GM19239 (cell line): ENCODE data around the gene FCHSD1.

Source experiments
- DNase-seq: peaks from one replicate; pipeline ENCODE4 v3.0.0; 2011; ENCODE audit warnings: low spot score; ENCODE audit not compliant: insufficient read length
- FAIRE-seq: peaks from 2 replicates; lab custom pipeline; 2011; peaks lifted over from hg19 to GRCh38; lab: Jason Lieb, UNC

FCHSD1 gene

DNA sequence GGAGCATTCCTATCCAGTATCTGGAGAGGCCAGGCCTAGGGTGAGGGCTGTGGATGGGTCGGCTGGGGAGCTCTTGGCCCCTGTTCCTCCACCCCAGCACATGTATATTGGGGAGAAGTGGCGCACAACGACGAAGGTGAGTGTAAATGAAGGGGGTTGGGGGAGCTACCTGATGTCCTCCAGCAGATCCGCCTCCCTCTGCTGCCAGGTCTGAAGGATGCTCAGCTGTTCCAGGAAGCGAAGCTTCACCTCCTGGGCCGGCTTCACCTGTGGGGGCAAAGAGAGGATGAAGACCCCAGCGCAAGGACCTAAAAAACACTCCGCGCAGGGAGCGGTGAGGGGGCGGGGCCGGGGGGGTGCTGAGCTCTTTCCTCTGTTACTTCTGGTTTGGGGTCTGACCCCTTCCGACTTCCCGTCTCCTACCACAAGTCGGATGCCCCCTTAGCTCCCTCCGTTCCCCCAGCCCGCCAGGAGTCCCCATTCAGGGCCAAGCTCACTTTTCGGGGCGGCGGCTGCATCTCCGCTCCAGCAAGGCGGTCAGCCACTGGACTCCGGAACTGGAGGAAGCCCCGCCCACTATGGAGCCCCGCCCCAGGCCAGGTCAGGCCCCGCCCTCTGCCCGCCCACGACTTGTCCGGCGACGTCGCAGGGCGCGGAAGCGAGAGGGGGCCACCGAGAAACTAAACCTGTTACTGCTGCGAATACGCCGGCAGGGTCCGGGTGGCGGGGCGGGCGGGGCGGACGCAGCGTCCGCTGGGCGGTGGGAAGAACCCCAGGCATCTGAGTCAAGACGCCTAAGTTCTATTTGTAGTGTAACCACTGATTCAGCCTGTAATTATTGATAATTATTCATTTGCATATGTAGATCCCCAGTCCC is at the start of gene FCHSD1:
Gene FCHSD1, minus strand, starts transcription at position 568 of the 877 bp plus-strand sequence. Its CDS starts 50 bp downstream, at position 518.
- peak; percentile 99 for DNase-seq

DNA sequence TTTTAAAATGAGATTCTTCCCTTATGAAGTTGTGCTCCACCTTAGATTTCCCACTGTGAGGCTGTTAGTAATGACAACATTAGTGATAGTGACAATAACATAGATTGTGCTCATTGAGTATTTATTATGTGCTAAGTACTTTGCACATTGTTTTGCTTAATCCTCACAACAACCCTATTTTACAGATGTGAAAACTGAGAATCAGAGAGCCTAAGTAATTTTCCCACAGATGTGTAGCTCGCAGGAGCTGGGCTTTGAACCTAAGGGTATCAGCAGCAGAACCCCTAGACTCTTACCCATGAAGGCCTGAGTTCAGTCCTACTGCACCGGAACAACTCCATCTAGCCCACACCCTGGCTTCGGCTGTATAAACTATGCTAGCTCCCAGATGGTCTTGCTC is 46.4 kb upstream of the FCHSD1 start:
- no peak for FAIRE-seq
- DNase-seq: no peak

More for the DNA sequence above, at the start of gene FCHSD1:
- FAIRE-seq: peak; percentile 87

DNA sequence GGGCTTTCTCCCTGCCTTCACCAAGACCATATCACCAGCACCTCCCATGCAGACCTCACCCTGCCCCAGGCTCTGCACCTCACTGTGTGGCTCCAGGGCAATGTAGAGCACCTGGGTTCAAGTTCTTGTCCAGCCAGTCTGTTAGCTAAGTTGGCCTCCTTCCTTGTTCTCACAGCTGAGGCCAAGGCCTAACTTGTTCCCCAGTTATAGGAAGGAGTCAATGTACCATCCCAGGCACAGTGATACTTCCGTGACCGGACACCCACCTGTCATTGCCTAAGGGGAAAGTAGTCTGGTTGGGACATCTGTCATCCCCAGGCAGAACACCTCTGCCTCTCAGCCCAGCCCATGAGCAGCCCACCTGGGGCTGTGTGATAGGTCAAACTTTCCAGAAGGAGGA is 45.2 kb upstream of the FCHSD1 start:
- no peak for FAIRE-seq
- no peak for DNase-seq

DNA sequence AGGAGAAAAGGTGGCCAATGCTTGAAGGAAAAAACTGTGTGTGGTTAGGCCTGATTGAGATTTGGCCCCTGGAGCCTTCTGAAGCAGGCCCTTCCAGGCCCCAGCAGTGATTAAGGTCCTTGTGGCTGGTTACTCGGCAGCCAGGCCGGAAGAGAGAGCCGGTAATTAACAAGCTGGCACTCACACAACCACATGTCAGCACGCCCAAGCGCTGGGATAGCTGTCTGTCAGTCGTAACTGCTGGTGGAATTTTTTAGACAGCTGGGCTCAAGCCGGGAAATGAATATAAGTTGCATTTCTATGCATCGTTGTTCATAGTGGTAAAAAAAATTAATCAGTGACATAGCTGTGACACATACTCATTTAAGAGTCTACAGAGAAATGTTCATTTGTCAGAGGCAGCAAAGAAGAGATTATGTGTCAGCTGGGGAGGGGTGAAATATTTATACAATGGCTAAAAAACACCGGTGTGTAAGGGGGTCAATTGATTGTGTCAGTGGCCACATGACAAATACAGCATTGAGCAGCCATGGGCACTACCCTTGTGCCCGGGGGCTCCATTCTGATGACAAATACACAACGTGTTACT is 44.5 kb upstream of the FCHSD1 start:
- FAIRE-seq (no peak), DNase-seq (no peak)

DNA sequence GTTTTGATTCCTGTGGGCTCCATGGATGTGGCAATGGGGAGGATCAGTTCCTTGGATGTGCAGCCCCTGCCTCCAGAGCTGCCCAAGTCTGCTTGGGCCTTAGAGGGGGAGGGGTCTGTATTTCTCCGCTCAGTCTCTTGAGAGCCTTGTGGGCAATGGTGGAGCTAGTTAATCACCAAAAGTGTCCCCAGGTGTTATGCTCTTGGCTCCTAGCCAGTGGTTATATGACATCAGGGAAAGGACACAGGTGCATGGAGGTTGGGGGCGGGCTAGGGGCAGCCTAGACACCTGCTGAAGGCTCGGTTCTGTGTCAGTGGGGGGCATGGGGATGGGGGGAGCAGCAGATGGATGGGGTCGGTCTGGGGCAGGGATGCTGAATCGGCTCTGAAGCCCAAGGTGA is 43.3 kb upstream of the FCHSD1 start:
- FAIRE-seq (no peak), DNase-seq (no peak)

DNA sequence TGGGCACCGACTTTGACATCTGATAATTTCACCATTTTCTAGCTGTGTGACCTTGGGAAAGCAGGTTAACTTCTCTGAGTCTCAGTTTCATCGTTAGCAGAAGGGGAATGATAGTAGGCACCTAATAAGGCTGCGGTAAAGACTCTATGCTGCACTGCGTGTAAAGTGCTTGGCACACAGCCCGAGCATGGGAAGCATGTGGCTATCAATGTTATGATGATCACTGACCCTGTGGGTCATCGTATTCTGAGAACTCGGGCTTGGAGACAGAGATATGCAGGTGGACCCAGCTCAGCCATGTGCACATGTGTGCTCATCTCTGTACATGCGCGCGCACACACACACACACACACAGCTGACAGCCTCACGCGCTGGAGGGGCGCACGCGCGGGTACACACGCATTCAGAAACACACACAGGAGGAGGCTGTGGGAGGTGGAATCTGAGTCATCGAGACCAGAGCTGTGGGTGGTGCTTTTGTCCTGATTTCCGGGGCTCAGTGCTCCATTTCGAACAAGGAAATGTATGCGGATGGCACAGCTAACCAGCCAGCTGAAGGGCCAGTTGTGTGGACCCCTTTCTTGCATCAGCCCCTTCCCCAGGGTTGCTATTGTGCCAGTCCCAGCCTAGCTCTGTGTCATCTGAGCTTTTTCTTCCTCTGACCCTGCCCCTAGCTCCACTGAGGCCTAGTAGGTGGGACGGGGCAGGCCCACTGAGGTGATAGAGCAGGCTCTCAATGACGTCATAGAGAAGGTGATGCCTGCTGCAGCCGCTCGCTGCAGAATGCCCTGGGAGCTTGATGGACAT is 41.9 kb upstream of the FCHSD1 start:
- no peak for DNase-seq
- no peak for FAIRE-seq

DNA sequence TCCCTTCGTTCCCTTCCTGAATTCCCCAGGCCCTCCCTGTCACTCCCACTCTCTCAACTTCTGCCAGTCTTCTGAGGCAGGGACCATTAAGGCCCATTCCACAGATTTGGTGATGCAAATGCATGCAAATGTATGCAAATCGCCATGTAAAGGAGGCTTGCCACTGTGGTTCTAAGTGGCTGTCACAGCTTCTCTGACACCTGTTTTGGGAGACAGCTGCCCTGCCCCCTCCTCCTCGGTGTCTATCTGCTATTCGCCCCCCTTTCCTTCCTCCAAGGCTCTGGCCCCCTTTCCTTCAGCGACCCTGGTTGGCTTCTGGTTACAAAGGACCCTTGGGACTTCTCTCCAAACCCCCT is 41.3 kb upstream of the FCHSD1 start:
- DNase-seq (no peak), FAIRE-seq (no peak)

DNA sequence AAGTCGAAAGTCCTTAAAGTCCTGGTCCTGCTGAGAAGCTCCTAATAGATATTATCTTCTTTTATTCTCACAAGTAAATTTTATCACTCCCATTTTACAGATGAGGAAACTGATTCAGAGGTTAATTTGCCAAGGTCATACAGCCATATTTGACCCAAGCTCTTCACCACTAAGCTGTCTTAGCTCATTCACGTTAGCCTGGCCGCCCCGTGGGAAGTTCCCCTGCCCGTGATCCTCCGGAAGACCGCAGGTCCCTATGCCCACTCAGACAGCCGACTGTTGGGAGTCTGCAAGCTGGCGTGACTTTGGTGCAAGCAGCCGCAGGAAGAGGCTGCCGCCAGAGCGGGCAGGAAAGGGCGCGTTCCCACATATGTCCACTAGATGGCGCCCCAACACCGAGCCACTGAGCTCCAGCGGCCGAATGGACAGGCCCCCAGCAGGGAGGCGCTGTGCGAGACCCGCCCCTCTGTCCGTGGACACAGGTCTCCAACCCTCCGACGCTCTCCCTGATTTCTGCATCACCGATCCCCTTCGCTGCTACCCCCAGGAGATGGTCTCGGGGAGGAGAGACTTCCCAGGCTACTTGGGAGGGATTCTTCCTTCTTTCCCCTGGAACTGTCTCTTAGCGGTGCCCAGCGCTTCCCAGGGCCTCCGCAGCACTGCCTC is 40.8 kb upstream of the FCHSD1 start:
- DNase-seq (peak; percentile 82), FAIRE-seq (peak; percentile 57)

DNA sequence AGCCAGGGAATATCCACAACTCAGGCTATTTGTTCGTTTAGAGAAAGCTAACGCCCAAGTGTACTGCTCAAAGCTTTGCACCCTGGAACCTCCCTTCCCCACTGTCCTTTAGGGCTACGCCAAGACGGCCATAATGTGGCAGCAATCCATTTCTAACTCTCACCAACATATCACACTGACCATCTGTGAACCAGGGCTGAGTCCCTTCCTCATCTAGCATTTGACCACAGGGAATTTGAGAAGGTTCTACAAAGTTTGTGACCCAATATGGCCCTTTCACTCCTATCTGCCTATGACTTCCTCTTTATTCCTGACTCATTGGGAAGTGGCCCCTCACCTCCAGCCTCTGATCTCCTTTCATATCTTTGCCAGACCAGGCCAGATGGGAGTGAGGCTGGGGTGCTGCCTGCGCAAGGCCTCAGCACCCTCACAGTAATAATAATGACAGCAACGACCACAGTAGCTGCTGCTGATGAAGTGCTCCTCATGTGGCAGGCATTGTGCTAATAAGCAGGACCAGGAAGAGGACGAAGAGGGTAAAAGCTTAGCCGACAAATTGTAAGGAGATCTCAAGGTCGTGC is 40.2 kb upstream of the FCHSD1 start:
- FAIRE-seq (no peak), DNase-seq (no peak)

DNA sequence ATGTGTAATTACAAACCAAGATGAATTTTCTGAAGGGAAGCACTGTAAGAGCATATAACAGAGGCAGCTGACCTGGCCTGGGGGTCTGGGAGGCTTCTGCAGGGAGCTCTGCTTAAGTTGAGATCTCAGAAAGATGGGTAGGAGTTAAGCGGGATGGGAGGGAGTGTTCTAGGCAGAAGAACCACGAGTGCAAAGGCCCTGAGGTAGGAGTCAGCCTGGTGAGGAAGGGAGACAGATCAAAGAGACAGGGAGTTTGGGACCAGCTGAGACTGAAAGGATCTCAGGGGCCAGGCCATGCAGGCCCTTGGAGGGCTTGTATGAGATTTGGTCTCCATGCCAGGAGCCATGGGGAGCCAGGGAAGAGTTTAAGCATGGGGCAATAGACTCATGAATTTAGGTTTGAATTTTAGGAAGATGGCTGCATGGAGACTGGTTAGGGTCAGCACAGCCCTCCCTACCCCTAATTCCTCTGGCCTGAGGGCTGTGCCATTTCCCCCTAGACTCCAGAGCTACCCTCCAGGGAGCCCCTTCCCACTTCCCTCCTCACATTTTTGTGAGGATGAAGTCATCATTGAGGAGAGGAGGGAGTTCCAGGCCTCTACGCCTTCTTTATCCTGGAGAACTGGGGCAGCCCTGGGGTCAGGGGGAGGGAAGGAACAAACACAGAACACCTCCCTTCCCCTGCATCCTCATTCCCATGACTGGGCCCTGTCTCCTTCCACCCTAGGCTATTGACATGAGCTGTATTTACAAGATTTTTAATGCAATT is 35.6 kb upstream of the FCHSD1 start:
- no peak for FAIRE-seq
- no peak for DNase-seq

DNA sequence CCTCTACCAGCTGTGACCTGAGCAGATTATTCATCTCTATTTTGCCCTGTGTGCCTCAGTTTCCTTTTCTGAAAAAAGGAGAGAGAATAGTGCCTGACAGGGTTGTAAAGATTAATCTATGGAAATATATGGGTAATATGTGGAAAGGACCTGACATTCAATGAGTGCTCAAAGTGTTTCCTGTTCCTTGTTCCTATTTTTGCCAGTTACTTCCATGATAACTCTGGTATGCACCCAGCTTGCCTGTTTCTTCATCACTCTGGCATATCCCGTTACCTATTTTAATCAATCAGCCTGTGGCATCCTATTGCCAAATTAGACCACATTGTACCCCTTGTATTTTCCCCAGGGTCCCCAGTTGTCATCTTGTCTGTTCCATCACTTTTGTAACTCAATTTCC is 34.4 kb upstream of the FCHSD1 start:
- no peak for FAIRE-seq
- no peak for DNase-seq

DNA sequence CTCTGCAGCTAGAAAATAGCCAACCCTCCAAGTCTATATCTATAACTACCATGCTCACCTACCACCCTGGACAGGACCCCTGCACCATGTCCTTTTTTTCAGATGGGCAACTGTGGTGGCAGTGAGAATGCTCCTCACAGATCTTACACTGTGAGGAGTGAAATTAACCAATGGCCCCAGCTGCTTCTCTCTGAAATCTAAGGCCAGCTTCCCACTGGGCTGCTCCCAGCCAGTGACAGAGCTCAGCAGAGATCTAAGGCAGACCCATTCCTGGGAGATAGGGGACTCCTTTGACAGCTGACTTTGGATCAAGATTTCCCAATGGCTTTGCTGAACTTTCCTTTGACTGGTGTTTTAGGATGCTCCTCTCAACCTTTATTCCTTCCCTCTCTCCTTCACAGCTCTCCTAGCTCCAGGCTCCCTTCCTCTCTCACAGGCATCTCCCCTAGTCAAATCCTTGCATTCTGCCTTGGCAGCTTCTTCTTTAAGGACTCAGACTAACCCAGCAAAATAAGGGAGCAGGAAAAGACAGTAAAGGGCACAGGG is 32.5 kb upstream of the FCHSD1 start:
- FAIRE-seq: no peak
- DNase-seq: no peak

DNA sequence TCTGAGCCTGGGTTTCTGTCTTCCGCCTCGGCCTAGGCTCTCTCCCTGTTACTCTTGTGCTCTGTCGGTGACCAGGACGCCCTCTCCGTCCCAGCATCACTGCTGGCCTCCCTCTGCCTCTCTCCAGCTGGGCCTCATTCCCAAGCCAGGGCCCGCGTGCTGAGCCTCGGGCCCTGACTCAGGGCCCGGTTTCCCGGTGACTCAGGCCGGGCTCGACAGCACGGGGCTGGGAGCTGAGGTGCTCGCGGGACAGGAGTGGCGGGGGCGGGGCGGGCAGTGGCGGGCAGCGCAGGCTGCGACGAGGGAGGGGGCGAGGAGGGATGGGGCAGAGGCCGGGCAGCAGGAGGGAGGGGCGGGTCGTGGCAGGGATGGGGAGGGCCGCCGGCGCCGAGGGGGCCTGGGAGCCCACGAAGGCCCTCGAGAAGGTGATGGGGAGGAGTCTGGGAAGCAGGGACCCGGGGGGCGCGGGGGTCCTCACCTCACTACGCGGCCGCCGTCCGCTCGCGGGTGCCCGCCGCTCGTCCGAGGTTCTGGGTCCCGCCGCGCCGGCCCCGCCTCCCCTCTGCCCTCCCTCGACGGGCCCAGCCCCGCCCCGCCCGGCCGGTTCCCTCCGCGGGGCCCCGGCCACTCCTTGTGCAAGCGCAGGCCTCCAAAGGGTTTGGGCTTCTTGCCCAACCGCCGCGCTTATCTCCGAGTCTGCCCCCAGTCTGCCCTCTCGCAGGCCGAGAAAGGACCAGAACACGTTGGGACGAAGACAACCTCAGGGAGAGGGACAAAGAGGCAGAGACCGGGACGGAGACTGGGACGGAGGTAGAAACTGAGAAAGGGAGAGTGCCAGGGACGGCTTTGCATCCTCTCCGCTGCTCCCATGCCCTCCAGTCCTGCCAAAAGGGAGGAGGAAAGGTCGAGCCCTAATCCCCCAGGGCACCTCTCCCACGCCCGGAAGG is 30.8 kb upstream of the FCHSD1 start, which contains the start of gene ARAP3:
Gene ARAP3, minus strand, starts transcription at position 536 of the 947 bp plus-strand sequence. CDS start 1,744 bp downstream, outside the sequence.
- FAIRE-seq (no peak), DNase-seq (no peak)

DNA sequence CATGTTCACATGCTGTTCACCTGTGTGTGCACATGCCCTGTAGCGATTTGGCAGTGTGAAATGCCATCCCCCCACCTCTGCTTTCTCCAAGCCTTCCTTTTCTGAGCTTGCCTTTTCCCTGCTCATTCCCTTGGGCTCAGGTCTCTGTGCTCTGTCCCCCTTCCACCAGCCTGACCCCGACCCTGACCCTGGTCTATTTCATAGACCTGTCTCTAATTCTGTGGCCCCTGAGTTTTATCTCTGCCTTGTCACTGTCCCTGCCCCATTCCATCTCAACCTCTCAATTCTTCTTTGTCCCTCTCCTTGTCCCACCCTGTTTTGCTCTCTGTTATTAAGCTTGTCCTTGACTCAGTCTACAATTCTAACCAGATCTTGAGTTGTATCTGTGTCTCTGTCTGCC is 30.1 kb upstream of the FCHSD1 start:
- no peak for FAIRE-seq

DNA sequence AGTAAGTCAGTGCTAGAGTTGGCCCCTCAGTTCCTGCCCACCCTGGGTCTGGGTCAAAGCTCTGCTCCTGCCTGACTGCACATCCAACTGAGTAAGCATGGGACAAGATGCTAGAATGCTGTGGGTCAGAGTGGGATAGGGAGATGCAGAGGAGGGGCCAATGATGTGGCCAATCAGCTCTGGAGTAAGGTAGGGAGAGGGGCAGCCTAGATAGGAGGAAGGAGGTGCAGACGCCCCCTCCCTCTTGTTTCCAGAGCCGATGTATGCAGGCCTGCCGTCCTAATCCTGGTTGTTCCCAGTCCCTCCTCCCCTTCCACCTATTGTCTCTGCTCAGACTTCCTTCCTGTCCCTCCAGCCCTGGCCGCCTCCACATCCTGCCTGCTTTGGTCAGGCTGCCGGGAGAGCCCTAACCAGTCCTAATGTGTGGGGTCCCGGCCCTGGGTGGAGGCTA is 29.6 kb upstream of the FCHSD1 start:
- no peak for DNase-seq
- no peak for FAIRE-seq

More for the DNA sequence above, 30.1 kb upstream of the FCHSD1 start:
- no peak for DNase-seq

DNA sequence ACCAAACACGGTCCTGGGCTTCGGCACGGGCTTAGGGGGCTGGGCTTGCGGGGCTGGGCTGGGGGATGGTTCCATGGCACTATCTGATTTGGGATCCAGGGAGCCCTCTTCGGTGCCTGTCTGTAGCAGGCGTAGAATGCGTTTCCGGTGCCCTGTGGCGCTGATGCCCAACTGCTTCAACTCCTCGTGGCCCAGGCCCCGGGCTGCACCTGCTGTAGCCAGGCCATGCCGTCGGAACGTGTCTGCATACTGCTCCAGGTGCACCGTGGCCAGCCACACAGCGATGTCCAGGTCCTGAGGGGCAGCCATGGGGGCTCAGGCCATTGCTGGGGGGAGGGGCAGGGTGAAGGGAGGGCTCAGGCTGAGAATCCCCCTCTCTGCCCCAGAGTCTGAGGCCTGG is 29.0 kb upstream of the FCHSD1 start:
- no peak for FAIRE-seq
- no peak for DNase-seq

DNA sequence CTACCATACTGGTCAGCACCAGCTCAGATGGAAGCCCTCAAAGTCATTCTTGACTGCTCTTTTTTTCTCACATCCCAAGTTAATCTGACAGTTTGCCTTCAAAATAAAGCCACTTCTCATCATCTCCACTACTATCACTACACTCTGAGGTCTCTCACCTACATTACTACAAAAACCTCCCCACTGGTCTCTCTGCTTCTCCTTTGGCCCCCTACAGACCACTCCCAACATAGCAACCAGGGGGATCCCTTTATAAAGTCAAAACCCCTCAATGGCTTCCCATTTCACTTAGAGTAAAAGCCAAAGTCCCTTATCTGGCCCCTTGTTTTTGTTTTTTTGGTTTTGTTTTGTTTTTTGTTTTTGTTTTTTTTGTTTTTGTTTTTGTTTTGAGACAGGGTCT is 26.2 kb upstream of the FCHSD1 start:
- DNase-seq: no peak

DNA sequence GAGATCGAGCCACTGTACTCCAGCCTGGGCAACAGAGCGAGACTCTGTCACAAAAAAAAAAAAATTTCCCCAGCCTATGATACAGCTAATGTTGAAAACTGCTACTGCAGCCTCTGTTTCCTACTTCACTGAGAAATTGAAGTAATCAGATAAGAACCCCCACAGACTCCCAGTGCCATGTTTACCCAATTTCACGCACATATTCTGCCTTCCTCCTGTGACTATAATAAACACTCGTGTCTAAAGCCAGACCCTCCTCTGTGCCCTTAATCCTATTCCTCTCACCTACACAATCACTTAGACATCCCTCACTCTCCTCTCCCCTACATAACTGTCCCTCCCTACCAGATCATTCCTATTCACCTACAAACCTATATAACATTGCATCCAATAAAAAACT is 24.5 kb upstream of the FCHSD1 start:
- FAIRE-seq: no peak

More for the DNA sequence above, 26.2 kb upstream of the FCHSD1 start:
- FAIRE-seq: no peak

More for the DNA sequence above, 24.5 kb upstream of the FCHSD1 start:
- DNase-seq: no peak
